A549 (cell line): Measurements from ENCODE around the gene PDSS2.

Experiments
- KDM1A ChIP-seq: fragments of 200-600 bp; sonication (generic); IDR thresholded peaks from 2 replicates; pipeline ENCODE4 v1.6.1; 2016; ENCODE audit warnings: low read depth, mild to moderate bottlenecking
- KDM5A ChIP-seq: fragments of 200-600 bp; sonication (generic); IDR thresholded peaks from 2 replicates; pipeline ENCODE4 v1.6.1; 2016; ENCODE audit warnings: antibody characterized with exemption, mild to moderate bottlenecking
- TF ChIP-seq, protein P1 (sequence below): fragments of >200 bp; sonication (Bioruptor Twin); formaldehyde crosslinking; IDR thresholded peaks from 3 replicates; pipeline ENCODE4 v1.5.1; 2016

DNA sequence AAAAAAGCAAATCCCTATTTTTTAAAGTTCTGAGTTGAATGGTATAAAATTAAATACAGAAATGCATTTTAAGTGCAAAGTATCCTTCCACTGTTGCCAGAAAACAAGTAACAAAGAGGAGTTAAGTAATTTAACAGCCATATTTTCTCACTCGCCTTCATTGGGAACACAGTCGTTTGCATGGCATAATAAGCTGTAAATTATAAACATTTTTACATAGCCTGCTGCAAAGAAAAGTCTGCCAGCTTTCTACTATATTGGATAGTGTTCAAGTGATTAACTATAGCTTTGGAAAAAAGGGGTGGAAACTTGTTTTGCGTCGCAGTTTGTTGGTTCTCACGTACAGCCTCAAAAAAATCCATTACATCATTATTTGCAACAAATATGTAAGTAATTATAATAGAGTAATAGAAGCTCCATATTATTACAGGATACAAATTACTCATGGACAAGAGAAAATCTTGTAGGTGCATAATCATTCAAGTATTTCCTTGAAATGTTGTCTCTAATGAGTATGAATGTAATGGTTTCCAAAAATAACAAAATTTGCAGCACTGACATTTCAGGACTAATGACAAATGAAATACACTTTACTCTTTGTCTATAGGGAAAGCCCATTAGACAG is 139.3 kb downstream of the PDSS2 start:
- TF ChIP-seq, protein P1, sequence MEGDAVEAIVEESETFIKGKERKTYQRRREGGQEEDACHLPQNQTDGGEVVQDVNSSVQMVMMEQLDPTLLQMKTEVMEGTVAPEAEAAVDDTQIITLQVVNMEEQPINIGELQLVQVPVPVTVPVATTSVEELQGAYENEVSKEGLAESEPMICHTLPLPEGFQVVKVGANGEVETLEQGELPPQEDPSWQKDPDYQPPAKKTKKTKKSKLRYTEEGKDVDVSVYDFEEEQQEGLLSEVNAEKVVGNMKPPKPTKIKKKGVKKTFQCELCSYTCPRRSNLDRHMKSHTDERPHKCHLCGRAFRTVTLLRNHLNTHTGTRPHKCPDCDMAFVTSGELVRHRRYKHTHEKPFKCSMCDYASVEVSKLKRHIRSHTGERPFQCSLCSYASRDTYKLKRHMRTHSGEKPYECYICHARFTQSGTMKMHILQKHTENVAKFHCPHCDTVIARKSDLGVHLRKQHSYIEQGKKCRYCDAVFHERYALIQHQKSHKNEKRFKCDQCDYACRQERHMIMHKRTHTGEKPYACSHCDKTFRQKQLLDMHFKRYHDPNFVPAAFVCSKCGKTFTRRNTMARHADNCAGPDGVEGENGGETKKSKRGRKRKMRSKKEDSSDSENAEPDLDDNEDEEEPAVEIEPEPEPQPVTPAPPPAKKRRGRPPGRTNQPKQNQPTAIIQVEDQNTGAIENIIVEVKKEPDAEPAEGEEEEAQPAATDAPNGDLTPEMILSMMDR = no peak
- no peak for TF ChIP-seq KDM1A
- no peak for TF ChIP-seq KDM5A
